ENCODE measurements around the gene NKAIN2.

The NKAIN2 gene

GRCh38 chr6:124660185-124660584 is 856.5 kb downstream of the NKAIN2 start:
- H3K36me3 ChIP-seq (replicated peaks): no peaks in the 10 kb centered on the region
- no peak for DNase-seq
- no peak for TF ChIP-seq CTCF (IDR thresholded peaks at IDR 0.05; ENCODE audit: low read depth, low read length, missing control alignments)
- no peak overlapping the region for H3K27ac ChIP-seq
- in situ Hi-C loops (cut with HindIII; ENCODE audit: low pct_ligation_motif_present, low sequenced_read_pairs): no loop called here
- H3K27me3 ChIP-seq (replicated peaks): no peaks in the 10 kb centered on the region
- H3K4me3 ChIP-seq (ENCODE audit: low read depth, low read length): no peak overlapping the region

GRCh38 chr6:124661097-124661661 is 857.5 kb downstream of the NKAIN2 start:
- Histone ChIP-seq H3K36me3 (replicated peaks) (no peaks in the 10 kb centered on the region), H3K27me3 (replicated peaks) (no peaks in the 10 kb centered on the region), H3K27ac (no peak overlapping the region), H3K4me3 (ENCODE audit: low read depth, low read length) (no peak overlapping the region)
- TF ChIP-seq CTCF (IDR thresholded peaks at IDR 0.05; ENCODE audit: low read depth, low read length, missing control alignments): no peak
- DNase-seq: no peak
- in situ Hi-C loops (cut with HindIII; ENCODE audit: low pct_ligation_motif_present, low sequenced_read_pairs): no loop called here

DNA sequence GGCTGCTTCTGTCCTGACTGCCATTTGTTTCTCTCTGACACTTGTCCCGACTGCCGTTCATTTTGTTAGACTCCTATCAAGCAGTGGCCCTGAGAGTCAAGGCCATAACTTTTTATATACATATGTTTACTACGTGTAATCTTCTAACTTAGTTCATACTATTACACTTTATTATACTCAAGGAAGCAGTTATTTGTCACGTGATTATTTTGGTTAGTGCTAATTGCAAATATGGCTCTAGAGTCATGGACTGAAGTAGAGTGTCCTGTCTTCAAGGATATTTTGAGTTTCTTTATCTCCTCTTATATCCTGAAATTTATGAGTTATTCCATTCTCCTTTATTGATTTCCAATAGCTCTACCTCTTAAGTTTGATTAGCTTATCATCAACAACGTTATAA is 864.4 kb downstream of the NKAIN2 start:
- no peak for TF ChIP-seq CTCF (IDR thresholded peaks at IDR 0.05; ENCODE audit: low read depth, low read length, missing control alignments)
- H3K4me3 ChIP-seq (ENCODE audit: low read depth, low read length): no peak overlapping the region
- H3K27me3 ChIP-seq (replicated peaks): no peaks in the 10 kb centered on the region
- in situ Hi-C loops (cut with HindIII; ENCODE audit: low pct_ligation_motif_present, low sequenced_read_pairs): no loop called here
- no peaks in the 10 kb centered on the region for H3K36me3 ChIP-seq (replicated peaks)
- no peak overlapping the region for H3K27ac ChIP-seq
- no peak for DNase-seq

GRCh38 chr6:124669713-124670480 is 866.2 kb downstream of the NKAIN2 start:
- Histone ChIP-seq H3K27ac (no peak overlapping the region), H3K4me3 (ENCODE audit: low read depth, low read length) (no peak overlapping the region), H3K27me3 (replicated peaks) (no peaks in the 10 kb centered on the region), H3K36me3 (replicated peaks) (no peaks in the 10 kb centered on the region)
- TF ChIP-seq CTCF (IDR thresholded peaks at IDR 0.05; ENCODE audit: low read depth, low read length, missing control alignments): no peak
- in situ Hi-C loops (cut with HindIII; ENCODE audit: low pct_ligation_motif_present, low sequenced_read_pairs): no loop called here
- no peak for DNase-seq

DNA sequence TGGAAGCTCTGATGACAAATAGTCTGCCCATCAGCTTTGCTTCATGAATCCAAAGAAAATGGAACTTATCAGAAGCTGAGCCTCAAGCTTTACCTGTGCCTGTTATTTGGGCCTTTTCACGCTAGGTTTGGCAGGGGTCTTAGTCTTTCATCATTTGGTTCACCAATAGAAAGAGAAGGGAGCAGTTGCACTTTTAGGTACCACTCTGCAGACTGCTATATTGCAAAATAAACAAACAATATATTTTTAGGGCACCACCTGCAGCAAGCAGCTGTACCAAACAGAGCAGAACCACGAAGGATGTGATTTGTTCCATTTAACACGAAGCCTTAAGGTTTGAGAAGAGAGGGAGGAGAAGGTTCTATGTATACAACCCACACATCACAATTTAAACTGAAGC is 867.1 kb downstream of the NKAIN2 start:
- H3K27ac ChIP-seq: no peak overlapping the region
- H3K4me3 ChIP-seq (ENCODE audit: low read depth, low read length): no peak overlapping the region
- TF ChIP-seq CTCF (IDR thresholded peaks at IDR 0.05; ENCODE audit: low read depth, low read length, missing control alignments): no peak
- in situ Hi-C loops (cut with HindIII; ENCODE audit: low pct_ligation_motif_present, low sequenced_read_pairs): no loop called here
- H3K27me3 ChIP-seq (replicated peaks): no peaks in the 10 kb centered on the region
- DNase-seq: no peak
- no peaks in the 10 kb centered on the region for H3K36me3 ChIP-seq (replicated peaks)

All from brain microvascular endothelial cell (primary cell).